HEK293T (cell line): ENCODE measurements around the gene PHACTR3.

Source experiments
- ARNT ChIP-seq: fragments of 450-650 bp; IDR thresholded peaks from 2 replicates; pipeline ENCODE4 v1.6.1; 2017; ENCODE audit warnings: mild to moderate bottlenecking
- BHLHE40 ChIP-seq: fragments of 450-650 bp; IDR thresholded peaks from 2 replicates; pipeline ENCODE4 v1.6.1; 2016; ENCODE audit warnings: mild to moderate bottlenecking, moderate library complexity, borderline replicate concordance
- ELF4 ChIP-seq: fragments of 450-650 bp; IDR thresholded peaks from 2 replicates; pipeline ENCODE4 v1.6.1; 2017; ENCODE audit warnings: antibody characterized with exemption
- FOXM1 ChIP-seq: fragments of 450-650 bp; IDR thresholded peaks from 2 replicates; pipeline ENCODE4 v1.6.1; 2017; ENCODE audit warnings: mild to moderate bottlenecking, borderline replicate concordance
- HDGF ChIP-seq: fragments of 450-650 bp; IDR thresholded peaks from 2 replicates; pipeline ENCODE4 v1.6.1; 2017; ENCODE audit warnings: antibody characterized with exemption, borderline replicate concordance
- NFRKB ChIP-seq: fragments of 450-650 bp; IDR thresholded peaks from 2 replicates; pipeline ENCODE4 v1.6.1; 2016; ENCODE audit warnings: mild to moderate bottlenecking, moderate library complexity
- PKNOX1 ChIP-seq: fragments of 450-650 bp; IDR thresholded peaks from 2 replicates; pipeline ENCODE4 v1.6.1; 2016
- SP1 ChIP-seq: fragments of 450-650 bp; IDR thresholded peaks from 2 replicates; pipeline ENCODE4 v1.6.1; 2017
- ZNF384 ChIP-seq: fragments of 450-650 bp; IDR thresholded peaks from 2 replicates; pipeline ENCODE4 v1.6.1; 2016

GRCh38 chr20:59577037-59577808 is 27.1 kb upstream of the PHACTR3 start:
- TF ChIP-seq ELF4 (no peak), BHLHE40 (no peak), ARNT (no peak), HDGF (no peak), ZNF384 (no peak), SP1 (no peak), NFRKB (no peak), PKNOX1 (no peak), FOXM1 (no peak)
